GM06990 (cell line): Measurements from ENCODE around the gene COG1.

ENCODE experiments used
- DNase-seq: peaks from one replicate; pipeline ENCODE4 v3.0.0-alpha.2; 2011; ENCODE audit not compliant: insufficient read length; ENCODE audit errors: extremely low read depth
- H3K27me3 ChIP-seq: replicated peaks from 2 replicates; pipeline ENCODE4 v1.6.0; 2011; ENCODE audit warnings: low read length; ENCODE audit not compliant: control insufficient read depth, insufficient read depth
- H3K36me3 ChIP-seq: 2 replicates; pipeline ENCODE4 v1.5.1; 2011; ENCODE audit warnings: low read length; ENCODE audit not compliant: control insufficient read depth, insufficient read depth
- H3K4me3 ChIP-seq: replicated peaks from 2 replicates; pipeline ENCODE4 v1.5.1; 2011; ENCODE audit warnings: low read depth, mild to moderate bottlenecking, control low read depth, low read length
- CTCF ChIP-seq: IDR thresholded peaks from 2 replicates; pipeline ENCODE4 v1.5.1; 2011; ENCODE audit warnings: low read length, control low read depth, mild to moderate bottlenecking, inconsistent platforms; ENCODE audit not compliant: insufficient read depth, poor library complexity, severe bottlenecking

The COG1 gene

GRCh38 chr17:73196500-73196899, 3.6 kb downstream of the COG1 start:
- Histone ChIP-seq H3K27me3 (no peaks in the 10 kb centered on the region), H3K4me3 (no peak overlapping the region), H3K36me3 (peaks cover 25% of the 10 kb centered on the region)
- DNase-seq = no peak
- no peak for TF ChIP-seq CTCF

- DNase-seq = no peak
- Histone ChIP-seq H3K4me3 (no peak overlapping the region), H3K36me3 (peaks cover 28% of the 10 kb centered on the region), H3K27me3 (no peaks in the 10 kb centered on the region)
- no peak for TF ChIP-seq CTCF
These were observed 4.3 kb downstream of the COG1 start for GRCh38 chr17:73197161-73197560.

- Histone ChIP-seq H3K27me3 (no peaks in the 10 kb centered on the region), H3K36me3 (peaks cover 35% of the 10 kb centered on the region)
- TF ChIP-seq CTCF = no peak
These were observed 5.5 kb downstream of the COG1 start for GRCh38 chr17:73198201-73198929.

GRCh38 chr17:73198930-73199260, 6.0 kb downstream of the COG1 start:
- TF ChIP-seq CTCF = no peak
- Histone ChIP-seq H3K36me3 (peaks cover 40% of the 10 kb centered on the region), H3K27me3 (no peaks in the 10 kb centered on the region), H3K4me3 (no peak overlapping the region)
- DNase-seq = no peak

More at GRCh38 chr17:73198201-73198929, 5.5 kb downstream of the COG1 start:
- no peak overlapping the region for H3K4me3 ChIP-seq
- no peak for DNase-seq

- TF ChIP-seq CTCF = no peak
- no peak for DNase-seq
- Histone ChIP-seq H3K4me3 (no peak overlapping the region), H3K36me3 (peaks cover 43% of the 10 kb centered on the region), H3K27me3 (no peaks in the 10 kb centered on the region)
These were observed 7.0 kb downstream of the COG1 start for GRCh38 chr17:73199751-73200317.
